GM19455 (cell line): ENCODE measurements around the gene MORN4.
"Not testable (repeated sequence)": the region's sequence is repeated elsewhere in the genome, so short reads cannot be mapped to it uniquely, and the experiment has no call there.

Source experiments
- ATAC-seq: cut with Tn5 transposase; IDR thresholded peaks from one replicate; pipeline ENCODE4 v1.9.1; 2021; ENCODE audit not compliant: unreplicated experiment

Gene MORN4

DNA sequence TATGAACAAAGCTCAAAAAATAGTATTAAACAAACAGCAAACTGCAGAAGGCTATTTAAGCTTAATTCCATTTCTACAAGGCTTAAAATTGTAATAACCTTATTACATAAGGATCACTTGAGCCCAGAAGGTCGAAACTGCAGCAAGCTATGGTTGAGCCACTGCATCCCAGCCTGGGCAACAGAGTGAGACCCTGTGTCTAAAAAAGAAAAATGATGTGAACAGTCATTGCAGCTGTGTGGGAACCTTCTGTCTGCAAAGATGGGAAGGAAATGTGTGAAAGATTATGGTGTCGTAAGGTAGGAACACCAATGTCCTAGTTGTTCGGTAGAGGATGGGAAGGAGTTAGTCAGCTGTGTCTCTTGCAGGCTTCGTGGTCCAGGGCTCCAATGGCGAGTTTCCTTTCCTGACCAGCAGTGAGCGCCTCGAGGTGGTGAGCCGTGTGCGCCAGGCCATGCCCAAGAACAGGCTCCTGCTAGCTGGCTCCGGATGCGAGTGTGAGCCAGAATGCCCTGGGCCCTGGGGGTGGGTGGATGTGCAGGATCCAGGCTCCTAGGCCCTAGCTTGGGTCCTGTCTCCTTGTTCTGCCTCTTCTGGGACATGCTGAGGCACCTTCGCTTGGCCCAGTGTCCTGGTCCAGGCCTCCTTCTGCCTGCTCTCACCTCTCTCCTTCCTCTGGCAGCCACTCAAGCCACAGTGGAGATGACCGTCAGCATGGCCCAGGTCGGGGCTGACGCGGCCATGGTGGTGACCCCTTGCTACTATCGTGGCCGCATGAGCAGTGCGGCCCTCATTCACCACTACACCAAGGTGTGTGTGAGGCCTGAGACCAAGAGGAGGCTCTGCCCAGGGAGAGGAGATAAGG, 34.7 kb downstream of the MORN4 start:
- ATAC-seq, result no peak

DNA sequence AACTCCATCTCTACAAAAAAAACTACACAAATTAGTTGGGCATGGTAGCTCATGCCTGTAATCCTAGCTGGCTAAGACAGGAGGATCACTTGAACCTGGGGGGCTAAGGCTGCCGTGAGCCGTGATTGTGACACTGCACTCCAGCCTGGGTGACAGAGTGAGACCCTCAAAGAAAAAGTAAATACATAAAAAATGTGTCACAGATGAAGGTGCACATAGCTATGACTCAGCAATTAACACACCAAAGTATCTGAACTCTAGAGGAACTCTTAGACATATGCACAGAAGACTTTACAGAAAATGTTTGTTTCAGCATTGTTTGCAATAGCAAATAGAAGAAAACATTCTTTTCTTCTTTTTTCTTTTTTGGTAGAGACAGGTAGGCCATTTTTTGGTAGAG, 35.5 kb downstream of the MORN4 start:
- ATAC-seq, result no peak

DNA sequence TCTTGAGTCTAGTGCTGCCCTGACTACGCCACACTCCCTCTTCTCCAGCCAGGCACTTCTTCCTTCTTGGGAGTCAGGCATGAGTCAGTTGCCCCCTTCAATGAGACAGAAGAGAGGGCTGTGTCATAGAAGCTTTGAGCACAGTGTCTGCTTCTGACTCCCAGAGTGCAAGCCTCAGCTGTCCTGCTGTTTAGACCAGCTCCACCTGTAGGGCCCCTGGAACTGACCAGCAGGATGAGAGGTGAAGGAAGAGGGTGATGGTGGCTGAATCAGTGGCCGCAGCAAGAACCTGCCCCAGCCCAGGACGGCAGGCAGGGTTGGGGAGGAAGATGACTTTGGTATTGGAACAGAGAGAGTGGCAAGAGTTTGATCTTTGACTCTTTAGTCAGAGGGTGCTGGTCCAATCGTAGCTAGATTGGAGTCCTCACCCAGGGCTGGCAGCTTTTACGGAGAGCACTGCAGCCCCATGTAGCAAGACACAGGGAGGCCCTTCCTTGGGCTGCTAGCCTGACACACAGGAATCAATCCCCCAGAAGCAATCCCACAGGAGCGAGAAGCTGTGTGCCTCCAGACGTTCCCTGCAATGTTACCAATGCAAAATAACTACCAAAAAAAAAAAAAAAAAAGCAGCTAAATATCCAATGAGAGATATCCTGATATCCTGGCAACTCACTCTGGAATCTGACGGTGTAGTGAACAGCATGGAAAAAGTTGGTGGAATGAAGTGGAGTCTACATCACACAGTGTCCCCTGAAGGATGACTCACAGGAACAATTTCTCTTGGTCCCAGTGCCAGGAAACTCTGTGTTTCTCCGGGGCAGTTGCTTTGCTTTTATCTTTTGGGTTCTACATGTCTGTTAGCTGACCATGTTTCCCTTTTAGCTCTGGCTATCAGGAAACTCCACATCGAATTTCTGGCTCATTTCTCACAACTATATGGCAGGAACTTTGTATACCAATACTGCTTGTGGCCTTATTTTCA, 36.9 kb downstream of the MORN4 start:
- ATAC-seq, result no peak

DNA sequence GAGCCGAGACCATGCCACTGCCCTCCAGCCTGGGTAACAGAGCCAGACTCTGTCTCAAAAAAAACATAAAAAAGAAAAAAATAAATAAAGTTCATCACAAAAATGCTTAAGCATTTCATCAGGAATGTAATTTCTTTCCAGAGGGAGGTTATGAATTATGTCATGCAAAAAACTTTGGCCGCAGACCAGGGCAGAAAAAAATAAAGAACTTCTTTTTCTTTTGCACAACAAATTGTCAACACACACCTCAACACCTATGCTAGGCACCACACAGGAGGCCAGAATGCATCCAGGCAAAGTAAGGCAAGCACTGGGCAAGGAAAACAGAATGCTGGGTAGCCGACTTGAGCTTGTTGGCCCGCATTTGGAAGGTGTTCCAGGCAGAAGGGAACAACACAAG, 39.9 kb downstream of the MORN4 start:
- ATAC-seq, result no peak

- ATAC-seq, result no peak
Observed at GRCh38 chr10:97590748-97591495, 42.4 kb downstream of the MORN4 start.

DNA sequence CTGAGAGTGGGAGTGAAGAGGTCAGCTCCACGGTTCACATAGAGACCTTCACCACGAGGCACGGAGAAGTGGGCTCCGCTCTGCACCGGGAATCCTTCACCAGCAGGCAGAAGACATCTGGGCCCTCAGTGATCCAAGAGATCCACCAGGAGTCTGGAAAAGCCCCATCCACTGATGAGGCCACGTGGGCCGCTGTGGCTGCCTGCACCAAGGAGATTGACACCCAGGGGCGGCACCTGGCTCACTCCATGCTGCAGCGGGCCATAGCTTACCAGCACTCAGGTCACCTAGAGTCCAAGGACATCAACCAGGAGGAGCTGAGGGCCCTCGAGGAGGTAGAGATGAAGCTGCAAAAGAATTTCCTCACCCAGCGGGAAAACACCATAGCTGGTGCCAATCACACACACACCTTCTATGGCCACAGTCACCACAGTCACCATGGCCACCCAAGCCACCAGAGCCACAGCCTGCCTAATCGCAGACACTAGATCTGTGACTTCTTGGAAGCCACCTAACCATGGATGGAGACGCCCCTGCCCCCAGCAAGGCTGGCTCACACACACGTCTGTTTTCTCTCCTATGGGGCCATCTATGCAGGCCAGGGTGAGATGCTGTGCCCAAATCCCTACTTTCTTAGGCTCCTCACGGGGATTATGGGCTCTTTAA, 43.1 kb downstream of the MORN4 start:
- ATAC-seq, result no peak

- no peak for ATAC-seq
Observed at GRCh38 chr10:97589479-97589878, 43.8 kb downstream of the MORN4 start, which contains the start of gene C10orf62. TSS of gene C10orf62 (plus strand) at chr10:97589721. CDS start at chr10:97589898, 177 bp downstream.

DNA sequence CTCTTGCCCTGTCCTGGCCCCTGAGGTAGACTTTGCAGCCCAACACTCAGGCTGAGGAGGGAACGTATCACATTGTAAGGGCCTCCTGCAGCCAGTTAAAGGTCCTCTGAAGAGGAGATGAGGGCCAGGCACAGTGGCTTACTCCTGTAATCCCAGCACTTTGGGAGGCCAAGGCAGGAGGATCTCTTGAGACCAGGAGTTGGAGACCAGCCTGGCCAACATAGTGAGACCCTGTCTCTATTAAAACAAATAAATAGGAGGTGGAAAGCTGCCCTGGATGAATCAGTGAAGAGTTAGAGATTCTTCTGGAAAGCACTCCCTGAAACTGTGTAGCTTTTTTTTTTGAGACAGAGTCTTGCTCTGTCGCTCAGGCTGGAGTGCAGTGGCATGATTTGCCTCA, 46.1 kb downstream of the MORN4 start:
- no peak for ATAC-seq

DNA sequence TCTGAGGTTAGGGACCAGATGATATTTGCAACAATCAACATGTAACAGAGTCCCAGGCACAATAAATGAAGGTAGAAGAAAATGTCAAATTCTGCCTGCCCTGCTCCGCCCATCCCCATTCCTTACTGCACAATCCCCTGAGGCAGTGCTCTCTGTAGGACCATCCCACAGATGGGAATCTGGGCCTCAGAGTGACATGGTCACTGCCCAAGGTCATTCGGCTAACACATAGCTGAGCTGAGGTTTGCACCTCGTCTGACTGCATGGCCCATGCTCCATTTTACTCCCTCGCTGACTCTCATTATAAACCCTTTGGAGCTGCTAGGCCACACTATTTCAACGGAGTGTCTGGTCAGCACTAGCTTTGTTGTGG, 47.9 kb downstream of the MORN4 start:
- no peak for ATAC-seq

DNA sequence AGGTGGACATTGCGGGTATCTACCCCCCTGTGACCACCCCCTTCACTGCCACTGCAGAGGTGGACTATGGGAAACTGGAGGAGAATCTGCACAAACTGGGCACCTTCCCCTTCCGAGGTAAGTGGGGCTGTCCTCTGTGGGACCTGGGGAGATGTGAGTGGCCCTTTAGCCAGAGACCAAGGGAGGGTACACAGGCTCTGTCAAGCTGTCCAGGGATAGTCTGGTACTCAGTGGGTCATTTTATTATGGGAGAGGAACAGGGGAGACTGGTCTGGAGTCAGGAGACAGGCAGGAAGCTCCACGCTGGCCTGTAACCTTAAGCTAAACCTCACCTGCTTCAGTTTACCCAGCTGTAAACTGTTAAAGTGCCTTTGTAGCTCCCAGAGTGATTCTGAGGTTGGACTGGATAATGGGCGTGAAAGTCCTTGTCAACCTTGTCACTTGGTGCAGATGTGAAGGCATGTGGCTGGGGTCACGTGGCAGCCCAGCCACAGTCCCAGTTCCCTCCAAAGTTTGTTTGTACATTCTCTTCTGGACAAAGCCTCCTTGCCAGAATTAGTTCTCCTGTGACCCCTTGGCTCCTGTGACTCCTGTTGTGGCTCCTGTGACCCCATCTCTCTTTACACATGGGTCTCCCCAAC, 48.4 kb downstream of the MORN4 start:
- ATAC-seq, result no peak

DNA sequence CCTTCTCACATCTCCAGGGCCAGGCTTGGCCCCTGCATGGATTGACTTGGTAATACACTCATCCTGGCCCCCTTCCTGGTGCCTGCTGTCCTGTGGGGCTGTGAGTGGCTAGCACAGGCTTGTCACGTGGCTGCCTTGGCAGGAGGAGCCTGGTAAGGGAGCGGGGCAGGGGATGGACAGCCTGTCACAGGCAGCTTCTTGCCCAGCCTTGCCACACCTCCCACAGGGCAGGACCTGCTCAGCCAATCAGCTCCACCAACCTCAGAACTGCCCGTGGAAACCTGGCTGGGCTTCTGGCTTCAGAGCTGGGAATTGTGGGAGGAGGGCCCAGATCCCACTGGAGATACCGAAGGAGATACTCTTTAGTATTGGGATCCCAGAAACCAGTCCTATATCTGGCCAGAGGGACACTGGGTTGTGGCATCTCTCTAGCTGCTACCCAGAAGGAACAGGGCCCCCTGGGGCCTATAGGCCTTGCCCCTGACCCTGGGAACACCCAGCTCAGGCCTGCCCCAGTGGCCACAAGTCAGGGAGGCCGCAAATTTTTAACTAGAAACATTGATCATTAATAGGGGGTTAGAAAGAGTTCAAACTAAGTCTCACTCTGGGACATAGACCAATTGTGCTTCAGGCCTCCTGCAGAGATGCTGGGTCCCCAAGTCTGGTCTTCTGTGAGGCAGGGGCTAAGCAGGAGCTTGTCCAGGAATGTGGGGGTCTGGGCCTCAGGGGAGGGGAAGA, 49.1 kb downstream of the MORN4 start, which contains the start of gene HOGA1:
Gene HOGA1, plus strand, starts transcription at position 330 of the 738 bp plus-strand sequence. Its CDS starts 315 bp downstream, at position 645.
- no peak for ATAC-seq

DNA sequence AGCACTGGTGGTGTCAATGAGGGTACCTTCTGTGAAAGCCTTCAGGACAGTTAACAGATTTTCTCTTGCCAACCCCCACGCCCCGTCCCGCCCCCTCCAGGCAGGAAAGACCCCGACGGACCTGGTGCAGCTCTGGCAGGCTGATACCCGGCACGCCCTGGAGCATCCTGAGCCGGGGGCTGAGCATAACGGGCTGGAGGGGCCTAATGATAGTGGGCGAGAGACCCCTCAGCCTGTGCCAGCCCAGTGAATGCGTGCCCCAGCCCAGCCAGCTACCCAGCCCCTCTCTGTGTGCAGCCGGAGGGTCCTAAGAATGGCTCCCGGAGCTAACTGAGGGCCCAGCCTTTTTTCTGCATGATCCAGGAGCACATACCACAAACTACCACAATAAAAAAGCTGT, 49.8 kb downstream of the MORN4 start:
- no peak for ATAC-seq

DNA sequence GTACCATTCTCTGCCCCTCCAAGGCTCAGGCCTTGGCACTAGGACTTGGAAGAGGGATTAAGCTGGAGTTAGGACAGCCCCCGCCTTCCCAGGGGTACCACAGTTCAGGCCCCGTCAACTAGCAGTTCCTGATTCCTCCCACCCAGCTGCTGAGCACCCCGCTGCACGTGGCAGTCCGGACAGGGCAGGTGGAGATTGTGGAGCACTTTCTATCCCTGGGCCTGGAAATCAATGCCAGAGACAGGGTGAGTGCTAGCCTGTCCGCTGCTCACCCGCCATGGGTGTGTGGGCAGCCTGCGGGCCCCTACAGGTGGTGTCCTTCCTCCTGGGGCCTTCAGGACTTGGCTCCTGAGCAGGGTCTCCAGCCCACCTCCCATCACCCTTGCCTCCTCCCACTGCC, 51.1 kb downstream of the MORN4 start:
- no peak for ATAC-seq

DNA sequence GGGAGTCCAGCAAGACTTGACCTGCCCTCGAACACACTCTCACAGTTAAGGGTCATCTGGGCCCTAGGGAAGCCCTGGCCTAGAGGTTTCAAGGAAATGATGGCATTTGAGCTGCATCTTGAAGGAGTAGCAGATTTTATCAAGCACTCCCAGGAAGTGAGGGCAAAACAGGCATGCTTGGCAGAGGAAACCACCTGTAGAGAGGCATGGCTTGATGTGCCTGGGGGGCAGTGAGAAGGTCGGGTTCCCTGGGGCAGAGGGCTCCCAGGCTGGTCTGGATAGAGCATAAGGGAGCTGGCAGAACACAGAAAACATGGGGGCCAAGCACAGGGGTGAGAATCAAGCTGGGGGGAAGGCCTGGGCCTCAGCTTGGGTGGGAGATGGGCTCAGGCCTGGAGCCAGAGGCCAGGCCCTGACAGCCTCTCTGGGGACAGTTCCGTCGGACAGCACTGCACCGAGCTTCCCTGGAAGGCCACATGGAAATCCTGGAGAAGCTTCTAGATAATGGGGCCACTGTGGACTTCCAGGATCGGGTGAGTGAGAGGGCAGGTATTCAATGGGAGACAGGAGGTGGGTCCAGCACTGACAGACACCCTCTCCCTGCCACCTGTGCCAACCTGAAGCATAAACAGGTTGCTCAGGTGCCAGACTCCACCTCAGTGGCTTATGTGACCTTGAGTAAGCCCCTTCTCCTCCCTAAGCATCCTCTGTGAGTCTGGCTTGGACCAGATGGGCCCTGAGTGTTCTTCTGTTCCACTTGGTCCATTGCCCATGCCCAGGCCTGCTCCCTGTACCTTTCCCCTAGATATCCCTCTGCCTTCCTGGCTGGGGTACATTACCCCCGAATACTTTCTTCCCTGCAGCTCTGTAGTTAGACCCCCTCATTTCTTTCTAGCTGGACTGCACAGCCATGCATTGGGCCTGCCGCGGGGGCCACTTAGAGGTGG, 52.6 kb downstream of the MORN4 start:
- ATAC-seq, result no peak

DNA sequence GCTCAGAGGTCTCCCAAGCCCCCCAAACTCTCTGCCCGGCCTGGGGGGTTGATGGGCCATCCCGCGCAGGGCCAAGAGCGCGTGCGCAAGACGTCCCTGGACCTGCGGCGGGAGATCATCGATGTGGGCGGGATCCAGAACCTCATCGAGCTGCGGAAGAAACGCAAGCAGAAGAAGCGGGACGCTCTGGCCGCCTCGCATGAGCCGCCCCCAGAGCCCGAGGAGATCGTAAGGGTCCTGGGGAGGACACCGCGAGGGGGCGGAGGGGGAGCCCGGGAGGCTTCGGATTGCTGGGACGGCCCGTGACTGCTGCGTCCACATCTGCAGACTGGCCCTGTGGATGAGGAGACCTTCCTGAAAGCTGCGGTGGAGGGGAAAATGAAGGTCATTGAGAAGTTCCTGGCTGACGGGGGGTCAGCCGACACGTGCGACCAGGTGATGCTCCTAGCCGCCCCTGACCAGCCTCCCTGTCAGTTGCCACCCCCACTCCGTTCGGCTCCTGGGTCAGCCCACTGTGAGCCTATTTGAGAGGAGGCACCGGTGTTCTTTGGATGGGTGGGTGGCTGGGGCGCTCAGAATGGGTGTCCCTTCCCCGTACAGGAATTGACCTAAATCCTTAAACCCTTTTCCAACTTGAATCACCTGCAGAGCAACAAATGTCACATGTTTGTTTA, 55.0 kb downstream of the MORN4 start:
- no peak for ATAC-seq

- ATAC-seq, result no peak
Observed at GRCh38 chr10:97577701-97578100, 55.6 kb downstream of the MORN4 start.

- ATAC-seq, result not testable (repeated sequence)
Observed at GRCh38 chr10:97576487-97576886, 56.8 kb downstream of the MORN4 start.
